HepG2 (cell line): ENCODE results near the gene GNG12. TPM values are rescaled to one million over a fixed set of nuclear protein-coding genes. Genes with fewer than 3 reads are reported as not detected.

Source experiments
- AGO2 ChIP-seq: fragments of 200-400 bp; formaldehyde crosslinking; optimal IDR thresholded peaks from 2 replicates; pipeline ENCODE3; 2017; ENCODE audit warnings: mild to moderate bottlenecking, low read depth, low read length, moderate library complexity
- DPF2 ChIP-seq: sonication (generic); formaldehyde crosslinking; IDR thresholded peaks from 2 replicates; pipeline ENCODE4 v1.4.0; 2020; ENCODE audit warnings: mild to moderate bottlenecking, low read depth, missing genetic modification reagents, borderline replicate concordance
- HNF4A ChIP-seq: sonication (generic); formaldehyde crosslinking; IDR thresholded peaks from 2 replicates; pipeline ENCODE4 v1.4.0; 2020; ENCODE audit warnings: missing genetic modification reagents
- KLF15 ChIP-seq: sonication (generic); formaldehyde crosslinking; IDR thresholded peaks from 2 replicates; pipeline ENCODE4 v1.8.1; 2023; ENCODE audit warnings: borderline replicate concordance, mild to moderate bottlenecking, inconsistent platforms, missing genetic modification reagents, mixed read lengths
- MTF2 ChIP-seq: sonication (generic); formaldehyde crosslinking; IDR thresholded peaks from 2 replicates; pipeline ENCODE4 v1.5.0; 2020; ENCODE audit warnings: missing genetic modification reagents, borderline replicate concordance
- MYNN ChIP-seq: sonication (generic); formaldehyde crosslinking; IDR thresholded peaks from 2 replicates; pipeline ENCODE4 v1.4.0; 2020; ENCODE audit warnings: mild to moderate bottlenecking, low read depth, missing genetic modification reagents
- RBM39 ChIP-seq: fragments of 200-400 bp; formaldehyde crosslinking; IDR thresholded peaks from one replicate; pipeline ENCODE4 v1.6.1; 2018; ENCODE audit warnings: antibody characterized with exemption, mild to moderate bottlenecking, low read depth, low read length; ENCODE audit not compliant: poor library complexity, severe bottlenecking
- XBP1 ChIP-seq: sonication (generic); formaldehyde crosslinking; IDR thresholded peaks from 2 replicates; pipeline ENCODE4 v1.5.0; 2020; ENCODE audit warnings: missing genetic modification reagents
- XRCC5 ChIP-seq: fragments of 200-400 bp; formaldehyde crosslinking; optimal IDR thresholded peaks from 2 replicates; pipeline ENCODE3; 2017; ENCODE audit warnings: mild to moderate bottlenecking, low read length
- ZNF180 ChIP-seq: sonication (generic); formaldehyde crosslinking; IDR thresholded peaks from 2 replicates; pipeline ENCODE4 v1.4.0; 2020; ENCODE audit warnings: low read depth, missing genetic modification reagents, borderline replicate concordance
- ZNF563 ChIP-seq: sonication (generic); formaldehyde crosslinking; IDR thresholded peaks from 2 replicates; pipeline ENCODE4 v1.8.0; 2022; ENCODE audit warnings: mild to moderate bottlenecking, moderate library complexity, missing genetic modification reagents
- ZNF569 ChIP-seq: sonication (generic); formaldehyde crosslinking; IDR thresholded peaks from 2 replicates; pipeline ENCODE4 v1.5.0; 2020; ENCODE audit warnings: mild to moderate bottlenecking, missing genetic modification reagents, moderate library complexity, borderline replicate concordance
- ZNF589 ChIP-seq: sonication (generic); formaldehyde crosslinking; conservative IDR thresholded peaks from 2 replicates; pipeline ENCODE4 v1.8.0; 2022; ENCODE audit warnings: mild to moderate bottlenecking, moderate library complexity, missing genetic modification reagents
- ZNF652 ChIP-seq: IDR thresholded peaks from 2 replicates; pipeline ENCODE4 v1.6.1; 2016; ENCODE audit warnings: low read depth, borderline replicate concordance
- ZNF761 ChIP-seq: sonication (generic); formaldehyde crosslinking; conservative IDR thresholded peaks from 2 replicates; pipeline ENCODE4 v1.4.0; 2020; ENCODE audit warnings: mild to moderate bottlenecking, missing genetic modification reagents
- polyA plus RNA-seq, 8 experiments: library from polyadenylated mRNA; depleted of rRNA in 3 of 8; stranded (reverse) in 7 of 8; unstranded in 1 of 8; fragments of >200 nt; fragmentation: Illumina TruSeq in 4 of 8; extraction: Trizol in 4 of 8; gene quantifications; 2 replicates each; pipeline versions ENCODE4 v1.2.1 to v1.2.3, GENCODE V29; 2011 to 2016; ENCODE audit warnings: low read depth in 4 of 8, missing spikeins in 1 of 8, mixed read lengths in 1 of 8; ENCODE audit not compliant: insufficient read depth in 1 of 8
- total RNA-seq, 5 experiments: library from RNA; depleted of rRNA; stranded (reverse); fragments of >200 nt; fragmentation: Illumina TruSeq; extraction: Trizol; gene quantifications; 2 replicates each; pipeline ENCODE4 v1.2.3, GENCODE V29; 2016; ENCODE audit warnings: low read depth in 1 of 5
- TF ChIP-seq, protein P1 (sequence below): sonication (generic); formaldehyde crosslinking; conservative IDR thresholded peaks from 2 replicates; pipeline ENCODE4 v1.4.0; 2020; ENCODE audit warnings: mild to moderate bottlenecking, missing genetic modification reagents, moderate library complexity
- TF ChIP-seq, protein P2 (sequence below): sonication (generic); formaldehyde crosslinking; IDR thresholded peaks from 2 replicates; pipeline ENCODE4 v1.5.0; 2020; ENCODE audit warnings: mild to moderate bottlenecking, missing genetic modification reagents, borderline replicate concordance
- TF ChIP-seq, protein P3 (sequence below): sonication (generic); formaldehyde crosslinking; IDR thresholded peaks from 2 replicates; pipeline ENCODE4 v1.8.0; 2022; ENCODE audit warnings: mild to moderate bottlenecking, missing genetic modification reagents, moderate library complexity
- TF ChIP-seq, protein P4 (sequence below): sonication (generic); formaldehyde crosslinking; IDR thresholded peaks from 2 replicates; pipeline ENCODE4 v1.5.0; 2020; ENCODE audit warnings: mild to moderate bottlenecking, missing genetic modification reagents

The GNG12 gene
- total and polyA plus RNA-seq, 2 of the 13 experiments (the other 11 are each of a cell fraction or from before 2014, with no cell fraction given), result 0.11 TPM

DNA sequence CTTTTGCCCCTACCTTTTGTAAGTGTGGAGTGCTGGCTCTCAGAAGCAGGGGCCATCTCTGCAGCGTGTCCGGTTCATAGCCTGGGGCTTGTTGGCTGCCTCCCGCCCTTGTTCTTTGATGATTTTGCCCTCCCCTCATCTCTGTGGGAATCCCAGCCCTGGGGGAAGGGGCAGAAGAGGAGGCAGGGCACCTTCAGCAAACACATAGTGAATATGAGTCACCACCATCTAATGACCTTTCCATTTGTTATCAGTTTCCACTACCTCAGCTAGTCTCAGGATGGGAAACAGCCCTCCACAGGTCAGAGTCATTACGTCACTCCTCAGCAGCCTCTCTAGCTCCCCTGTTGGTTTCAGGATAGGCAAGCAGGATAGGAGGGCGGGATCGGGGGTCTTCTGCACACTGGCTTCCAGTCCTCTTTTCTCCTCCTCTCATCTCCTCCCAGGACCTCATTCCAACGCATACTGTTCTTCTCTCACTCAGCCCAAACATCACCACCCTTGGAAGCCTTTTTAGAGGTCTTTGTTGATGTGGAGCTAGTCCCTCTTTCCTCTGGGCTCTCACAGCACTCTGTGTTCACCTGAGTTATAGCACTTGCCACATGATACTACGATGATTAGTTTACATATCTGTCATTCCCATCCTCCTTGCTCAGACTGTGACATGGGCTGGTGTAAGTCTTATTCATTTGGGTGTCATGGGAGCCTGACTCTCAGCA, 132.4 kb downstream of the GNG12 start (continued):
- TF ChIP-seq, protein P1, sequence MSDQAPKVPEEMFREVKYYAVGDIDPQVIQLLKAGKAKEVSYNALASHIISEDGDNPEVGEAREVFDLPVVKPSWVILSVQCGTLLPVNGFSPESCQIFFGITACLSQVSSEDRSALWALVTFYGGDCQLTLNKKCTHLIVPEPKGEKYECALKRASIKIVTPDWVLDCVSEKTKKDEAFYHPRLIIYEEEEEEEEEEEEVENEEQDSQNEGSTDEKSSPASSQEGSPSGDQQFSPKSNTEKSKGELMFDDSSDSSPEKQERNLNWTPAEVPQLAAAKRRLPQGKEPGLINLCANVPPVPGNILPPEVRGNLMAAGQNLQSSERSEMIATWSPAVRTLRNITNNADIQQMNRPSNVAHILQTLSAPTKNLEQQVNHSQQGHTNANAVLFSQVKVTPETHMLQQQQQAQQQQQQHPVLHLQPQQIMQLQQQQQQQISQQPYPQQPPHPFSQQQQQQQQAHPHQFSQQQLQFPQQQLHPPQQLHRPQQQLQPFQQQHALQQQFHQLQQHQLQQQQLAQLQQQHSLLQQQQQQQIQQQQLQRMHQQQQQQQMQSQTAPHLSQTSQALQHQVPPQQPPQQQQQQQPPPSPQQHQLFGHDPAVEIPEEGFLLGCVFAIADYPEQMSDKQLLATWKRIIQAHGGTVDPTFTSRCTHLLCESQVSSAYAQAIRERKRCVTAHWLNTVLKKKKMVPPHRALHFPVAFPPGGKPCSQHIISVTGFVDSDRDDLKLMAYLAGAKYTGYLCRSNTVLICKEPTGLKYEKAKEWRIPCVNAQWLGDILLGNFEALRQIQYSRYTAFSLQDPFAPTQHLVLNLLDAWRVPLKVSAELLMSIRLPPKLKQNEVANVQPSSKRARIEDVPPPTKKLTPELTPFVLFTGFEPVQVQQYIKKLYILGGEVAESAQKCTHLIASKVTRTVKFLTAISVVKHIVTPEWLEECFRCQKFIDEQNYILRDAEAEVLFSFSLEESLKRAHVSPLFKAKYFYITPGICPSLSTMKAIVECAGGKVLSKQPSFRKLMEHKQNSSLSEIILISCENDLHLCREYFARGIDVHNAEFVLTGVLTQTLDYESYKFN (CRISPR knock-in tag), result peak; percentile 88
- TF ChIP-seq RBM39 (no peak), XRCC5 (peak; percentile 35), ZNF563 (CRISPR knock-in tag) (no peak), XBP1 (CRISPR knock-in tag) (no peak), ZNF180 (CRISPR knock-in tag) (no peak), ZNF761 (CRISPR knock-in tag) (no peak), ZNF652 (peak; percentile 20; the same call in 1 of the 2 replicates), KLF15 (no peak), AGO2 (no peak), ZNF569 (CRISPR knock-in tag) (no peak), MYNN (no peak), ZNF589 (CRISPR knock-in tag) (0 out of 2 replicates have a peak, but pooled peaks have one; percentile 24), HNF4A (CRISPR knock-in tag) (peak; percentile 57), DPF2 (peak; percentile 84), MTF2 (CRISPR knock-in tag) (no peak)
- TF ChIP-seq, protein P2, sequence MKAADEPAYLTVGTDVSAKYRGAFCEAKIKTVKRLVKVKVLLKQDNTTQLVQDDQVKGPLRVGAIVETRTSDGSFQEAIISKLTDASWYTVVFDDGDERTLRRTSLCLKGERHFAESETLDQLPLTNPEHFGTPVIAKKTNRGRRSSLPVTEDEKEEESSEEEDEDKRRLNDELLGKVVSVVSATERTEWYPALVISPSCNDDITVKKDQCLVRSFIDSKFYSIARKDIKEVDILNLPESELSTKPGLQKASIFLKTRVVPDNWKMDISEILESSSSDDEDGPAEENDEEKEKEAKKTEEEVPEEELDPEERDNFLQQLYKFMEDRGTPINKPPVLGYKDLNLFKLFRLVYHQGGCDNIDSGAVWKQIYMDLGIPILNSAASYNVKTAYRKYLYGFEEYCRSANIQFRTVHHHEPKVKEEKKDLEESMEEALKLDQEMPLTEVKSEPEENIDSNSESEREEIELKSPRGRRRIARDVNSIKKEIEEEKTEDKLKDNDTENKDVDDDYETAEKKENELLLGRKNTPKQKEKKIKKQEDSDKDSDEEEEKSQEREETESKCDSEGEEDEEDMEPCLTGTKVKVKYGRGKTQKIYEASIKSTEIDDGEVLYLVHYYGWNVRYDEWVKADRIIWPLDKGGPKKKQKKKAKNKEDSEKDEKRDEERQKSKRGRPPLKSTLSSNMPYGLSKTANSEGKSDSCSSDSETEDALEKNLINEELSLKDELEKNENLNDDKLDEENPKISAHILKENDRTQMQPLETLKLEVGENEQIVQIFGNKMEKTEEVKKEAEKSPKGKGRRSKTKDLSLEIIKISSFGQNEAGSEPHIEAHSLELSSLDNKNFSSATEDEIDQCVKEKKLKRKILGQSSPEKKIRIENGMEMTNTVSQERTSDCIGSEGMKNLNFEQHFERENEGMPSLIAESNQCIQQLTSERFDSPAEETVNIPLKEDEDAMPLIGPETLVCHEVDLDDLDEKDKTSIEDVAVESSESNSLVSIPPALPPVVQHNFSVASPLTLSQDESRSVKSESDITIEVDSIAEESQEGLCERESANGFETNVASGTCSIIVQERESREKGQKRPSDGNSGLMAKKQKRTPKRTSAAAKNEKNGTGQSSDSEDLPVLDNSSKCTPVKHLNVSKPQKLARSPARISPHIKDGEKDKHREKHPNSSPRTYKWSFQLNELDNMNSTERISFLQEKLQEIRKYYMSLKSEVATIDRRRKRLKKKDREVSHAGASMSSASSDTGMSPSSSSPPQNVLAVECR (CRISPR knock-in tag), result peak; percentile 39; the same call in 1 of the 2 replicates
- TF ChIP-seq, protein P3, sequence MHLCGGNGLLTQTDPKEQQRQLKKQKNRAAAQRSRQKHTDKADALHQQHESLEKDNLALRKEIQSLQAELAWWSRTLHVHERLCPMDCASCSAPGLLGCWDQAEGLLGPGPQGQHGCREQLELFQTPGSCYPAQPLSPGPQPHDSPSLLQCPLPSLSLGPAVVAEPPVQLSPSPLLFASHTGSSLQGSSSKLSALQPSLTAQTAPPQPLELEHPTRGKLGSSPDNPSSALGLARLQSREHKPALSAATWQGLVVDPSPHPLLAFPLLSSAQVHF (CRISPR knock-in tag), result no peak
- TF ChIP-seq, protein P4, sequence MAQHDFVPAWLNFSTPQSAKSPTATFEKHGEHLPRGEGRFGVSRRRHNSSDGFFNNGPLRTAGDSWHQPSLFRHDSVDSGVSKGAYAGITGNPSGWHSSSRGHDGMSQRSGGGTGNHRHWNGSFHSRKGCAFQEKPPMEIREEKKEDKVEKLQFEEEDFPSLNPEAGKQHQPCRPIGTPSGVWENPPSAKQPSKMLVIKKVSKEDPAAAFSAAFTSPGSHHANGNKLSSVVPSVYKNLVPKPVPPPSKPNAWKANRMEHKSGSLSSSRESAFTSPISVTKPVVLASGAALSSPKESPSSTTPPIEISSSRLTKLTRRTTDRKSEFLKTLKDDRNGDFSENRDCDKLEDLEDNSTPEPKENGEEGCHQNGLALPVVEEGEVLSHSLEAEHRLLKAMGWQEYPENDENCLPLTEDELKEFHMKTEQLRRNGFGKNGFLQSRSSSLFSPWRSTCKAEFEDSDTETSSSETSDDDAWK (CRISPR knock-in tag), result no peak
